NCI-H82 treated with DMSO at 0.1 percent for 48 hours (cell line): ENCODE results near the gene MAFF.

Experiments
- DNase-seq: peaks from one replicate; lab custom pipeline; 2025; ENCODE audit not compliant: unreplicated experiment; lab: John Stamatoyannopoulos, UW

The MAFF gene

DNA sequence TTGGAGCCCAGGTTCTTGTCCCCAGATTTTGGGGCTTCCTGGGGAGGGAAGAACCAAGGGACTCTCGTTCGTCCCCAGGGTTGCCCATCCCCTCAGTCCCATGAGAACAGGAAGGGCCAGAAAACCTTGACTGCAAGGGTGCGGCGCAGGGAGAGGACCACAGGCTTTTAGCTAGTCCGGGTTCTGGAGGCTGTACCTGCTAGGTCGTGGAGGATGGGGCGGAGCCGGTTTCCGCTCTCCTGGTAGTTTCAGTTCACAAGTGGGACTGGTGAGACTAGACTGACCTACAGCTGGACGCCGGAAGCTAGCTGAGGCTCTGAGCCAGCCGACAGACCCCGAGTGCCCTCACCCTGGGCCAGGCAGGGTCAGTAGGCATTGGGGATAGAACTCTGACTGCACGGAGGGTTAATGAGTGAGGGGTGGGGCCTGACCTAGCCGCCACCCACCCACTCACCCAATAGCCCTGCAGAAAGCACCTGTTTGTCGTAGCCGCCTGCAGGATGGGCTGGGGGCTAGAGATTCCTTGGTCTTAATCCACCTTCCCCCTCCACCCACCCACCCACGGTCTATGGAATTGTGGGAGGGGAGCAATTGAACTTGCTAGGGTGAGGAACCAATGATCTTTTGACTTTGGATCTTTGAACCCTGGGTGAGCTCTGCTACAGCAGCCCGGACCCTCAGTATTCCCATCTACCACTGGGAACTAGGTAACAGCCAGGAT is 1.5 kb downstream of the MAFF start:
- no peak for DNase-seq

- DNase-seq, result no peak
Observed at GRCh38 chr22:38203855-38204514, 2.2 kb downstream of the MAFF start.

DNA sequence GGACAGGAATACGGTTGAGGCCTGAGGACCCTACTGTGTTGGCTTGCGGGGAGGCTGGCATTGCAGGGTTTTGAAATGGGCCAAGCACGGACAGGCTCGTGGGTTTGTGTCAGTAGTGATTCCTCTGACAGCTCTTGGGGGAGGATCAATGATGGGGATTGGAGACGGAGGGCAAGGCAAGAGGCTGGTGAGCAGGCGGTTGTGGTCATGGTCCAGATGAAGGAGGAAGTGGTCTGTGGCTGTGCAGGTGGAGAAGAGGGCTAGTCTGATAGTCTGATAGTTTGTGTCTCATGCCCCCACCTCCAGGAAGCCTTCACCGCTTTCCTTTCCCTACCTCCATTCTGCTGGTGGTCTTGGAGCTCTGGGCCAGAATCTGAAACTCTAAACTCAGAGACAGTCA is 3.0 kb downstream of the MAFF start:
- DNase-seq, result no peak

GRCh38 chr22:38205261-38206128 is 3.7 kb downstream of the MAFF start:
- no peak for DNase-seq

- DNase-seq, result no peak
Observed at GRCh38 chr22:38207898-38208432, 6.2 kb downstream of the MAFF start.

DNA sequence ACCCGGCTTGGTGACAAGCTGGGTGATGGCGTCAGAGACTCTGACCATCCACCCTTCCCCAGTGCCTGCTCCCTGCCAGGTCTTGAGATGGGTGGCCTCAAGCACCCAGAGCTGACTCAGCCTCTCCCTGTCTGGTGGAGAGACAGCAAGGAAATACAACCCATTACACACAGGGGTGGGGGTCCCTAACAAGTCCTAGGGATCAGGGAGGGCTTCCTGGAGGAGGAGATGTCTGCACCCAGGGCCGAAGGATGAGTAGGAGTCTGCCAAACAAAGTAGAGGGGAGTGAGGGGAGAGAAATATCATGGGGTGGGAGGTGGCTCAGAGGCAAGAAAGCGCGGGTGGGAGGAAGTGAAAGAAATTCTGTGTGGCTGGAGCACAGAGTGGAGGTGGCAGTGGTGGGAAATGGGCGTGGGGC is 6.8 kb downstream of the MAFF start:
- DNase-seq, result no peak

GRCh38 chr22:38211556-38211955 is 9.8 kb downstream of the MAFF start:
- no peak for DNase-seq

DNA sequence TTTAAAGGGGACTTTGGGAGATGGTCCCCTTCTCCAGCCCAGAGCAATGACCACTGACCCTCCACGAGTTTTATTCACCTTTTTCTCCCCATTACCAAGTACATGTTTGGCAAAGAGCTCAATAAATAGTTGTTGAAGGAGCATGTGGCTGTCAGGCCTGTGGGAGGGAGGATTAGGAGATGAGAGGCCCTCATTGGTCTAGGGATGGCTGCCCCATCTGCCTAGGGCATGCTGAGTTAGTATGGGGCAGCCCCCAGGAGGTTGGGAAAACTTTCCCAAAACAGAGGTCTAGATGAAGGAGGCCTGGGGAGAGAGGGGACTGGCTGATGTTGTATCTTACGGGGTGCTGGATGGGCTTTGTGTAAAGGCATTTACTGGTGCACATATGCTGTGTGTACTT is 10.6 kb downstream of the MAFF start:
- no peak for DNase-seq

GRCh38 chr22:38213319-38213989 is 11.7 kb downstream of the MAFF start:
- DNase-seq, result no peak

- DNase-seq, result no peak
Observed at GRCh38 chr22:38213990-38214301, 12.2 kb downstream of the MAFF start.

- no peak for DNase-seq
Observed at GRCh38 chr22:38214302-38215056, 12.7 kb downstream of the MAFF start.

- no peak for DNase-seq
Observed at GRCh38 chr22:38215156-38216038, 13.6 kb downstream of the MAFF start.

GRCh38 chr22:38218661-38219622 is 17.1 kb downstream of the MAFF start:
- DNase-seq, result no peak

DNA sequence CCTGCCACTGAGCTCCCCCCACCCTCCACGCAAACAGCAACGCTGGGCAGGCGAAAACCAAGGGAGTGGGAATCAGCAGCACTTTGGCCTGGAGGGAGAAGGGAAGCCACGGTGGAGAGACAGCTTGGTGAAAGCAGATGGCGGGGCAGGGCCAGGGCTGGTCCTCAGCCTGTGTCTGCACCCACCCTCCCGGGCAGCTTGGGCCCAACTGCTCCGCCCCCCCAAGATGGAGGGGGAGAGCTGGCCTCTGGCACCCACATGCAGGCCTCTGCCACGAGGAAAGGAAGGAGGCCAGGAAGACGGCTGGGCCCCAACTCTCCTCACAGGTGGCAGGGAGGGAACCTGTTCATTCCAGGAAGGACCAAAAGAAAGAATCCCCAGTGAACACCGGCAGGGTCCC is 17.8 kb downstream of the MAFF start:
- DNase-seq, result peak; percentile 25

- no peak for DNase-seq
Observed at GRCh38 chr22:38220163-38220562, 18.4 kb downstream of the MAFF start.

DNA sequence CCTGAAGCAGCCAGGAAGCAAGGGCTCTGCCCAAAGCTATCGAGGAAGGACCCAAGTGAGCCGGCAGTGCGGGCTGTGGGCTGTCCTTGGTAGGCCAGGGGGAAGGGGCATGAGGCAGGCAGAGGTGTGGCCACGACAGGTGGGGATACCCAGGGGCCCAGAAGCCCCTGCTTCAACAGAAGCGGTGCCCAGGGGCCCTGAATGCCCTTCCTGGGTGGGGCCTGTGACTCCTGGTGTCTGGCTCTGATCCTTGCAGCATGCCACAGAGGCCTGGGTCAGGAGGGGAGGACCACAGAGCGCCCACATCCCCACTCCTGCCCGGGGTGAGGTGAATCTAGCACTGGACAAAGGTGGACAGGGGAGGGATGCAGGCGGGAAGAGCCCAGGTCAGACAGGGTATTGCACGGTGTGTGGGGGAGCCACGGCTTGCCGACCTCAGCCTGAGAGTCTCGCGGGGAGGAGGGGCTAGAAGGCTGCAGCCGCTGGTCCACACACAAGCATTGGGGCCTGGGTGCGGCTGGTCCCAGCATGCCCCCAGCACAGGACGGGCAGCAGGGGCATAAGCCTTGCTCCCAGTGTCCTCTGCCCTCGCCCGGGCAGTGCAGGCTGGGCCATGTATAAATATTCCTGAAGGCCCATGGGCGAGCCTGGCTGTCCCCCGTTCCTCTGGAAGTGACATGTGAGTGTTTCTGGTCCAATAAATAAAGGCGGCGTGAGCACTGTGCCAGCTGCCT is 19.0 kb downstream of the MAFF start:
- DNase-seq, result no peak

DNA sequence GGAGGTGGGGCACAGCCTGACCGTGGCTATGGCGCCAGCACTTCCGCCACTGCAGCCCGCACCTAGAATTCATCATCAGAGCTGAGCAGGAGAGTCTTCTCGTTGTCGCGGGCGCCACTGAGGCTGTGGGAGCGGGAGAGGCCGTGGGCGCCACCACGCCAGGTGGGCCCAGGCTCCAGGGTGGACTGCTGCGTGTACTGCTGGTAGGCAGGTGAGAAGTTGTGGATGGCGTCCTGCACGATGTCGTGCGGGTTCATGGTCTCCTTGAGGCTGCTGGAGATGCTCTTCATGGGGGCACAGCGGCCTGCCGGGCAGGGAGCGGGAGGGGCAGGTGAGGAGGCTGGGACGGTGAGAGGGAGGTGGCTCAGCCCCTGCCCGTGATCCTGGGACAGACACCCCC is 19.6 kb downstream of the MAFF start:
- no peak for DNase-seq
